Effector memory CD8-positive, alpha-beta T cell (primary cell): ENCODE measurements around the gene LDHA.
"Not testable (repeated sequence)": the region's sequence is repeated elsewhere in the genome, so short reads cannot be mapped to it uniquely, and the experiment has no call there.

Experiments used
- ATAC-seq: fragments of 150-1000 bp; cut with Tn5 transposase; replicated peaks from 2 replicates; pipeline ENCODE4 v1.10.0; 2021; ENCODE audit warnings: mild to moderate bottlenecking, moderate library complexity
- DNase-seq, 3 experiments: peaks; one replicate each; pipeline ENCODE4 v3.0.0; 2021
- H3K27ac Mint-ChIP-seq, 2 donors: one replicate each; pipeline ENCODE4 v1.8.0; 2022; ENCODE audit warnings: mild to moderate bottlenecking in 2 of 2, mixed read lengths in 2 of 2, moderate library complexity in 2 of 2
- H3K27me3 Mint-ChIP-seq, 2 donors: one replicate each; pipeline ENCODE4 v1.8.0; 2022; ENCODE audit warnings: mixed read lengths in 2 of 2
- H3K36me3 Mint-ChIP-seq: one replicate; pipeline ENCODE4 v1.8.0; 2022; ENCODE audit warnings: mild to moderate bottlenecking, moderate library complexity, mixed read lengths; ENCODE audit not compliant: insufficient read depth
- H3K4me1 Mint-ChIP-seq, 2 donors: one replicate each; pipeline ENCODE4 v1.8.0; 2022; ENCODE audit warnings: low read depth in 2 of 2, mixed read lengths in 2 of 2
- H3K4me3 Mint-ChIP-seq, 2 donors: one replicate each; pipeline ENCODE4 v1.8.0; 2022; ENCODE audit warnings: mild to moderate bottlenecking in 2 of 2, mixed read lengths in 2 of 2, moderate library complexity in 2 of 2
- H3K9me3 Mint-ChIP-seq, 2 donors: one replicate each; pipeline ENCODE4 v1.8.0; 2022; ENCODE audit warnings: mixed read lengths in 2 of 2

The LDHA gene

DNA sequence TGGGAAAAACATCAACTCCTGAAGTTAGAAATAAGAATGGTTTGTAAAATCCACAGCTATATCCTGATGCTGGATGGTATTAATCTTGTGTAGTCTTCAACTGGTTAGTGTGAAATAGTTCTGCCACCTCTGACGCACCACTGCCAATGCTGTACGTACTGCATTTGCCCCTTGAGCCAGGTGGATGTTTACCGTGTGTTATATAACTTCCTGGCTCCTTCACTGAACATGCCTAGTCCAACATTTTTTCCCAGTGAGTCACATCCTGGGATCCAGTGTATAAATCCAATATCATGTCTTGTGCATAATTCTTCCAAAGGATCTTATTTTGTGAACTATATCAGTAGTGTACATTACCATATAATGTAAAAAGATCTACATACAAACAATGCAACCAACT is 13.0 kb downstream of the LDHA start:
- not testable (repeated sequence) for ATAC-seq, H3K27me3 Mint-ChIP-seq, DNase-seq, H3K27ac Mint-ChIP-seq, H3K9me3 Mint-ChIP-seq, H3K4me3 Mint-ChIP-seq
- Mint-ChIP-seq H3K36me3 (peaks cover 74% of the 10 kb centered on the region), H3K4me1 (peaks cover 10 to 12% of the 10 kb centered on the region in 2 donors)

DNA sequence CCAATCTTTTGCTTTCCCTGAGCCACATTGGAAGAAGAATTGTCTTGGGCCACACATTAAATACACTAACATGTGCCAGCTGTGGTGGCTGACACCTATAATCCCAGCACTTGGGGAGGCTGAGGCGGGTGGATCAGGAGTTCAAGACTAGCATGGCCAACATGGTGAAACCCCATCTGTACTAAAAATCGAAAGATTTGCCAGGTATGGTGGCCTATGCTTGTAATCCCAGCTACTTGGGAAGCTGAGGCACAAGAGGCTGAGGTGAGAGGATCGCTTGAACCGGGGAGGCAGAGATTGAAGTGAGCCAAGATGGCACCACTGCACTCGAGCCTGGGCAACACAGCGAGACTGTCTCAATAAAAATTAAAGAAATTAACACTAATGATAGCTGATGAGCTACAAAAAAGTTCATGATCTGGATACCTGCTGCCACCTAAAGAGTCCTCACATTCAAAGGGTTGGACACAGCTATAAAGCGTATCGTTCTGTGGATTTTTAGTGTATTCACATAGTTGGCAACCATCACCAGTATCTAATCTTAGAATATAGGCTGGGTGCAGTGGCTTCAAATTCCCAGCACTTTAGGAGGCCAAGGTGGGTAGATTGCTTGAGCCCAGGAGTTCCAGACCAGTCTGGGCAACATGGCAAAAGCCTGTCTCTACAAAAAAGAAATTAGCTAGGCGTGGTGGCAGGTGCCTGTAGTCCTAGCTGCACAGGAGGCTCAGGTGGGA is 14.4 kb downstream of the LDHA start:
- peaks cover 62% of the 10 kb centered on the region for H3K36me3 Mint-ChIP-seq
- no peak for DNase-seq
- H3K4me3 Mint-ChIP-seq, result no peak overlapping the region
- peaks cover 11 to 19% of the 10 kb centered on the region in 2 donors for H3K4me1 Mint-ChIP-seq
- no peaks in the 10 kb centered on the region for H3K27me3 Mint-ChIP-seq
- no peak for ATAC-seq
- H3K9me3 Mint-ChIP-seq, result peaks cover 0 to 3% of the 10 kb centered on the region in 2 donors
- H3K27ac Mint-ChIP-seq, result peak overlapping the region; percentile 57 to 58

DNA sequence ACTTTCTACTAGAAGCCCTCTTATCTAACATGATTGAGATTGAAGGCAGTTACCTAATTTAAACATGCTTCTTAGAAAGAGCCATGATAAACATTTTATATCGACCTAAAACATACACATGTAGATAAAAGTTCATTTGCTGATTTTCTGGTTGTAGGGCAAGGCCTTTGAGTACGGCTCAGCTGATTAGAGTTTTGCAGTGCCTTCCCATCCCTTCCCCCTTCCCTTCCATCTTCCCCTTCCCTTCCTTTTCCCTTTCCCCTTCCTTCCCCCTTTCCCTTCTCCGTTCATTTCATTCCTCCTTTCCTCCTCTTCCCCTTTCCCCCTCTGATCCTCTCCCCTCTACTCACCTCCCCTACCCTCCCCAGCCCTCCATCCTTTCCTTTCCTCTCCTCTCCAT is 22.1 kb downstream of the LDHA start:
- no peak overlapping the region for H3K4me3 Mint-ChIP-seq
- ATAC-seq, result no peak
- H3K27me3 Mint-ChIP-seq, result no peaks in the 10 kb centered on the region
- DNase-seq, result no peak
- H3K36me3 Mint-ChIP-seq, result peaks cover 7% of the 10 kb centered on the region
- H3K4me1 Mint-ChIP-seq, result peaks cover 5 to 13% of the 10 kb centered on the region in 2 donors
- H3K27ac Mint-ChIP-seq, result no peak overlapping the region
- no peaks in the 10 kb centered on the region for H3K9me3 Mint-ChIP-seq

DNA sequence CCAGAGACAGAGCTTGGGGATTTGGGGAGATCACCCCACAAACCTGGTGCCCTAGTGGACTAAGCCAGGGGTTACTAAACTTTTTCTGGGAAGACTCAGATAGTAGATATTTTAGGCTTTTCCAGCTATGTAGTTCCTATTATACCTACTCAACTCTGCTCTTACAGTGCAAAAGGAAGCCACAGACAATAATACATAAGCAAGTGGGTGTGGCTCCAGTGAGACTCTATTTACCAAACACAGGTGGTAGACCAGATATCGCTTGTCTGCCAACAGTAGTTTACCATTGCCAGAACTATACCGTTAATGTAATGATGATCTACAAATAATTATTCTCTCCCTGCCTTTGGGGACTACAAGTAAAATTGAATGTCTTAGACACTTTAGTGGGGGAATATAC is 24.7 kb downstream of the LDHA start:
- Mint-ChIP-seq H3K27ac (no peak overlapping the region), H3K9me3 (no peaks in the 10 kb centered on the region), H3K4me3 (no peak overlapping the region), H3K36me3 (peaks cover under 1% of the 10 kb centered on the region), H3K4me1 (no peaks in the 10 kb centered on the region), H3K27me3 (no peaks in the 10 kb centered on the region)
- DNase-seq (no peak), ATAC-seq (no peak)

DNA sequence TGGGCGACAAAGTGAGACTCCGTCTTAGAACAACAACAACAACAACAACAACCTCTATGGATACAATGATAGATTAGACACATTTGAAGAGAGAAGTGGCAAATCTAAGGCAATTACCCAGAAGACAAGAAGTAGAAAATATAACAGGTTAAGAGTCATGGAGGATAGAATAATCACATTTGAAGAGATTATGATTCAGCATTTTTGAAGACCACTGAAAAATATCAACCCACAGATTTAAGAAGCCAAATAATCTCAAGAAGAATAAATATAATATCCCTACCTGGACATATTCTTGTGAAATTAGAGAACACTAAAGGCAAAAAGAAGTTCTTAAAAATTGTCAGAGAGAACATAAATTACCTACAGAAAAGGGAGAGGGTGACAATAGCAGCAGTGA is 25.7 kb downstream of the LDHA start:
- no peaks in the 10 kb centered on the region for H3K4me1 Mint-ChIP-seq
- DNase-seq, result no peak
- no peaks in the 10 kb centered on the region for H3K36me3 Mint-ChIP-seq
- no peaks in the 10 kb centered on the region for H3K27me3 Mint-ChIP-seq
- H3K4me3 Mint-ChIP-seq, result no peak overlapping the region
- no peak for ATAC-seq
- H3K9me3 Mint-ChIP-seq, result no peaks in the 10 kb centered on the region
- peak overlapping the region in 1 of 2 donors; percentile 20 for H3K27ac Mint-ChIP-seq

DNA sequence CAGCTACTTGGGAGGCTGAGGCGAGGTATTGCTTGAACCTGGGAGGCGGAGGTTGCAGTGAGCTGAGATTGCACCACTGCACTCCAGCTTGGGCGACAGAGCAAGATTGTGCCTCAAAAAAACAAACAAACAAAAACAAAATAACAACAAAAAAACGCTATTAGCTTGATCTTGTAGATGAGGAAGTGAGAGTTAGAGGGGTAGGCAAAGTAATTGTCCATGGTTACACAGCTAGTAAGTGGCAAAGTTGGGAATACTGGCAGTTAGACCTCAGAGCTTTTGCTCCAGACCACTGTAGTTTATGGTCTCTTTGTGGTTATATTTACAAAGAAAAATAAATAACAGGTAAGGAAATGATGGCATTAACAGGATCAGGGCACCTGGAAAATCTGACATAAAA is 32.9 kb downstream of the LDHA start:
- Mint-ChIP-seq H3K9me3 (peaks cover 0 to 7% of the 10 kb centered on the region in 2 donors), H3K36me3 (no peaks in the 10 kb centered on the region), H3K27me3 (no peaks in the 10 kb centered on the region), H3K4me3 (no peak overlapping the region), H3K27ac (no peak overlapping the region), H3K4me1 (peaks cover 0 to 4% of the 10 kb centered on the region in 2 donors)
- DNase-seq (no peak), ATAC-seq (no peak)

DNA sequence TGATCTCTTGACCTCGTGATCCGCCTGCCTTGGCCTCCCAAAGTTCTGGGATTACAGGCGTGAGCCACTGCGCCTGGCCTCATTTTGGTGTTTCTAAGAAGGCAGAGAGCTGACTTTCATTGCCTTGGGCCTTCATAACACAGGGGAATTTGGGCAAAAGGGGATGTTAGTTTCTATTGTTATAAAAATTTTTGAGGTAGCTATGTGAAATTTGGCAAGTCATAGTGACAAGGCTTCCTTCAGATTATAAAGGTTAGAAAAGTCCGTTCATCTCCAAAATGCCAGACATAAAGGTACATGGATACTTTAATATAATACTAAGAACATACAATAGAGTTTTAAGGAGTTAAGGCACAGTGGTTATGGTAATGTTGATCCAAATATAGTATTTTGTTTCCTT is 35.0 kb downstream of the LDHA start:
- Mint-ChIP-seq H3K4me1 (peaks cover 0 to 4% of the 10 kb centered on the region in 2 donors), H3K27me3 (no peaks in the 10 kb centered on the region), H3K9me3 (peaks cover 0 to 7% of the 10 kb centered on the region in 2 donors), H3K36me3 (no peaks in the 10 kb centered on the region), H3K27ac (no peak overlapping the region), H3K4me3 (no peak overlapping the region)
- no peak for ATAC-seq
- no peak for DNase-seq

DNA sequence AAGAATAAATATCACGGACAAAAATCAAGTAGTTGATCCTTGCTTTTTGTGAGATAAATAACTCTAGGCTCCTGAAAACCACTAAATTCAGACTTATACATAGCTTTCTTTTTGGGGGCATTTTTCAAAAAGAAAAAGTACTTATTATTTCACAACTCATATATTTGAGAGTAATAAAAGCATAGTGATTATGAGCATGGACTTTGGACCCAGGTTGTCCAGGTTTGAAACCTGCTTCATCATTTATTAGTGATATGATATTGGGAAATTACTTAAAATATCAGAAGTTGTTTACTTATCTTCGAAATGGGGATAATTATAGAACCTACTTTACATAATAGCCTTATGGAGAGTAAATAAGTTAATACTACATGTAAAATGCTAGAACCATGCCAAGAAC is 44.3 kb downstream of the LDHA start:
- H3K27ac Mint-ChIP-seq, result no peak overlapping the region
- no peak for ATAC-seq
- no peak for DNase-seq
- no peaks in the 10 kb centered on the region for H3K4me1 Mint-ChIP-seq
- no peaks in the 10 kb centered on the region for H3K9me3 Mint-ChIP-seq
- no peaks in the 10 kb centered on the region for H3K36me3 Mint-ChIP-seq
- no peak overlapping the region for H3K4me3 Mint-ChIP-seq
- no peaks in the 10 kb centered on the region for H3K27me3 Mint-ChIP-seq

DNA sequence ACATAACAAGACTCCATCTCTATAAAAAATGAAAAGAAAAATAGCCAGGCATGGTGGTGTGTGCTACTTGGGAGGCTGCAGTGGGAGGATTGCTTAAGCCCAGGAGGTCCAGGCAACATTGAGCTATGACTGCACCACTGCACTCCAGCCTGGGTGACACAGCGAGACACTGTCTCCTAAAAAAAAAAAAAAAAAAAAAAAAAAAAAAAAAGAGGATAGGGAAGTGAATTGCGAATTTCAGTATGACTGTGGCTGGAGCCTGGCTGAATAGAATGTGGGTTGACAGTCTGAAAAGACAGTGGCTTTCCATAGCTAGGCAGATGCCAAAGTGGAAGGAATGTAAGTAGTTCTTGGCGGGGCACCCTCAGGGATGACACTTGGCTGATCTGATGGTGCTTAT is 54.9 kb downstream of the LDHA start:
- H3K4me3 Mint-ChIP-seq, result no peak overlapping the region
- H3K27me3 Mint-ChIP-seq, result no peaks in the 10 kb centered on the region
- peaks cover 0 to 4% of the 10 kb centered on the region in 2 donors for H3K4me1 Mint-ChIP-seq
- no peak for ATAC-seq
- DNase-seq, result no peak
- H3K36me3 Mint-ChIP-seq, result peaks cover 3% of the 10 kb centered on the region
- H3K27ac Mint-ChIP-seq, result no peak overlapping the region
- H3K9me3 Mint-ChIP-seq, result no peaks in the 10 kb centered on the region

DNA sequence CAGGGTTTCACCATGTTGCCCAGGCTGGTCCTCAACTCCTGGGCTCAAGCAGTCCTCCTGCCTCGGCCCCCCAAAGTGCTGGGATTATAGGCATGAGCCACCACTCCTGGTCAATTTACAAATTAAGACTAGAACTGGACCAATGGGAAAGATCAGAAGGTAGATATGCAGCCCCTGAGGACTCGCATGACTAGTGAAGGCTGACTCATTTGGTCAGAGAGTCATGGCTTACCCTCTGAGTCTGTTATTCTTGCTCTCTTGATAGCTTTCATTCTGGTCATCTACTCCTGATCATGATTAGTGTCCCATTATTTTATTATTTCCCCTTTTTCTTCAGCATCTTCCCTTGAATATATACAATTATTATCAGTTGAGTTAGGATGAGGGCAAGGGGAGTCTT is 58.6 kb downstream of the LDHA start:
- no peak overlapping the region for H3K4me3 Mint-ChIP-seq
- H3K36me3 Mint-ChIP-seq, result peaks cover 3% of the 10 kb centered on the region
- no peaks in the 10 kb centered on the region for H3K27me3 Mint-ChIP-seq
- DNase-seq (no peak), ATAC-seq (no peak)
- H3K9me3 Mint-ChIP-seq, result no peaks in the 10 kb centered on the region
- H3K4me1 Mint-ChIP-seq, result peaks cover 0 to 7% of the 10 kb centered on the region in 2 donors
- H3K27ac Mint-ChIP-seq, result no peak overlapping the region

DNA sequence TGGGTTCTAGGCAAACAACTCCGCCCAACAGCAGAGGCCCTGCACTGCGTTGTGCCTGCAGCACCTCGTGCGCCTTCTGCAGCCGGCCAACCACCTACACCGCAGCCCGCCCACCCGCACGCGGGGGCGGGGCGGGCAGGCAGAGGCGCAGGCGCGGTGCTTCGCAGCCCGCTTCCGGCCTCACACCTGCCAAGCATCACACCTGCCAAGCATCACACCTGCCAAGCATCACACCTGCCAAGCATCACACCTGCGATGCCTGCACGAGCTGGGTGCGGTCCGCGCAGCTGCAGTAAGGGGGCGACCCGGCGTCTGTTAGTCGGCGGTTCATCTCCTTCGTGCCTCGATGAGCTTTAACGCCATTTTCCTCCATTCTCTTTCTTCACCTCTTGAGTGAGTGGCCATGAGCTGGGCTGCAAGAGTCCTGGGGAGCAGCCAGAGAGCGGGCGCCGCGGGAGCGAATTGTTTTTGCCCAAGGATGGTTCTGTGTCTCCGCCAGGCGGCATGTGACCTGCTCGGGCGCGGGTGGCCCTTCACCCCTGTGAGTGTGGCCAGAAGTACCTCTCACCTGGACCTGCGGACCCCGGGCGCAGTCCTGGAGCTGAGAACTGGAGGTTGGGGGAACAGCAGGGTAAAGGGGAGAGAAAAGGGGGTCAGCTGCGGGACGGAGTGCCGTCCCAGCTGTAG is 61.5 kb downstream of the LDHA start, which contains the start of gene LDHAL6A:
TSS of gene LDHAL6A (plus strand) at position 171 of the 687 bp plus-strand sequence. CDS start 825 bp downstream, outside the sequence.
- DNase-seq (peak in 1 of 3 experiments; percentile 6), ATAC-seq (peak; percentile 36)
- Mint-ChIP-seq H3K36me3 (peaks cover 3% of the 10 kb centered on the region), H3K9me3 (no peaks in the 10 kb centered on the region), H3K27me3 (no peaks in the 10 kb centered on the region), H3K4me3 (no peak within 1 kb of the TSS), H3K27ac (no peak within 1 kb of the TSS), H3K4me1 (peaks cover 0 to 7% of the 10 kb centered on the region in 2 donors)

DNA sequence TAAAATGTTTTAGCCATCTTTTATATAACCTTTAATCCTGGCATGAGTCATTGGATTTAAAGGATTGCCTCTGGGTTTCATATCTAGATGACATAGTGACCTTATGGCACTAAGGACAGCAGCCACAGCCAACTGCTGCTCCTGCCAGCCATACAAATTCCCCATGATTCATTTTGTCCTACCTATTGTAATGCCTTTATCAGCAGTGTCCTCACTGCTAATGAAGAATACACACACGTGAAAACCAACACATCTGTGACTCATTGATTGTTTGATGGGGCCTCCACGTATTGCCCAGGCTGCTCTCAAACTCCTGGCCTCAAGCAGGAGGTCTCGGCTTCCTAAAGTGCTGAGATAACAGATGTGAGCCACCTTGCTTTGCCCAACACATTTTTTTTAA is 63.1 kb downstream of the LDHA start:
- no peaks in the 10 kb centered on the region for H3K9me3 Mint-ChIP-seq

More for the DNA sequence above, 63.1 kb downstream of the LDHA start:
- ATAC-seq (no peak), DNase-seq (no peak)
- H3K4me1 Mint-ChIP-seq, result peaks cover 0 to 7% of the 10 kb centered on the region in 2 donors
- no peak overlapping the region for H3K4me3 Mint-ChIP-seq
- H3K27me3 Mint-ChIP-seq, result no peaks in the 10 kb centered on the region
- H3K36me3 Mint-ChIP-seq, result no peaks in the 10 kb centered on the region
- H3K27ac Mint-ChIP-seq, result peak overlapping the region in 1 of 2 donors; percentile 15
